Measurements from ENCODE around the gene OLIG1. TPM values are rescaled to one million over a fixed set of nuclear protein-coding genes. Genes with fewer than 3 reads are reported as not detected.
A peak's percentile ranks its signal among the peaks of the same experiment; 100 is the strongest.

The OLIG1 gene
- total and polyA plus RNA-seq, 2 of the 4 experiments (the other 2 are of a cell fraction) = not detected

GRCh38 chr21:33042812-33043211, 27.1 kb upstream of the OLIG1 start:
- DNase-seq (peak; percentile 97), ATAC-seq (ENCODE audit: low read depth) (peak; percentile 86)
- POLR2A ChIA-PET (ENCODE audit: unreplicated experiment) = no interaction called here
- Histone ChIP-seq H2AFZ (replicated peaks; ENCODE audit: low read length, poor library complexity) (peak overlapping the region; percentile 85), H2BK5ac (ENCODE audit: low read depth, low read length, poor library complexity, severe bottlenecking) (peak overlapping the region; percentile 9), H3K4me1 (ENCODE audit: control insufficient read depth, insufficient read depth, low read length) (peaks cover 5% of the 10 kb centered on the region; the same call in 1 of the 2 replicates), H3K27me3 (ENCODE audit: control insufficient read depth, insufficient read depth, low read length) (peaks cover 10% of the 10 kb centered on the region), H3K56ac (ENCODE audit: extremely low read depth, insufficient read depth, low read length) (no peak overlapping the region), H3K9me3 (ENCODE audit: control insufficient read depth, insufficient read depth, low read length) (no peaks in the 10 kb centered on the region), H2BK15ac (ENCODE audit: low read depth, low read length) (no peak overlapping the region), H3K23ac (ENCODE audit: low read depth, low read length) (no peak overlapping the region), H4K5ac (ENCODE audit: low read depth, low read length) (no peak overlapping the region), H3K4me2 (ENCODE audit: low read depth, low read length) (peak overlapping the region; percentile 38; the same call in 1 of the 2 replicates), H3K79me1 (ENCODE audit: low read depth in 1 of 2, low read length in 2 of 2) (no peaks in the 10 kb centered on the region), H4K8ac (ENCODE audit: low read depth in 2 of 2, low read length in 2 of 2) (no peak overlapping the region), H3K4ac (ENCODE audit: low read depth, low read length) (peak overlapping the region; percentile 18; the same call in 1 of the 2 replicates), H3K9me1 (ENCODE audit: insufficient read depth, low read length) (0 out of 2 replicates have a peak, but pooled peaks cover 6% of the 10 kb centered on the region), H2AK9ac (replicated peaks; ENCODE audit: low read depth, low read length, poor library complexity) (no peak overlapping the region), H3K4me3 (ENCODE audit: insufficient read depth, low read depth, low read length) (no peak overlapping the region), H3K14ac (replicated peaks; ENCODE audit: low read depth, low read length) (no peak overlapping the region), H3K18ac (ENCODE audit: low read depth, low read length) (no peak overlapping the region), H4K91ac (ENCODE audit: insufficient read depth, low read depth, low read length) (no peak overlapping the region), H3K27ac (ENCODE audit: insufficient read depth, low read length) (no peak overlapping the region), H2BK120ac (ENCODE audit: low read depth, low read length) (peak overlapping the region; percentile 53), H4K20me1 (ENCODE audit: insufficient read depth, low read length) (no peaks in the 10 kb centered on the region), H3K9ac (ENCODE audit: low read depth, low read length) (no peak overlapping the region), H2AK5ac (ENCODE audit: low read depth, low read length) (no peak overlapping the region), H3K36me3 (ENCODE audit: control insufficient read depth, insufficient read depth, low read length) (no peaks in the 10 kb centered on the region), H2BK20ac (ENCODE audit: low read depth, low read length) (no peak overlapping the region)
- CTCF ChIA-PET = no interaction called here
- dilution Hi-C loops (cut with HindIII; ENCODE audit: low sequenced_read_pairs, unreplicated experiment) (no loop called here), in situ Hi-C loops (cut with MboI; ENCODE audit: low sequenced_read_pairs) (no loop called here), intact Hi-C loops (cut with micrococcal nuclease) (no loop called here)
- WGBS, 2 experiments (ENCODE audit: extremely low coverage in 2 of 2, insufficient read length in 1 of 2) = 0% methylated on average over 3 of the region's 4 CpGs; no CpG with 5 or more reads in 1 of the 2 experiments
- TF ChIP-seq FOS (IDR thresholded peaks at IDR 0.05; ENCODE audit: low read depth, low read length) (peak; percentile 54; the same call in 1 of the 2 replicates), RFX5 (IDR thresholded peaks at IDR 0.05; ENCODE audit: low read depth, low read length) (no peak), RCOR1 (IDR thresholded peaks at IDR 0.05; ENCODE audit: insufficient replicate concordance, low read length) (no peak), CHD1 (IDR thresholded peaks at IDR 0.05; ENCODE audit: low read depth, low read length) (no peak), CEBPB (IDR thresholded peaks at IDR 0.05; ENCODE audit: low read depth, low read length) (0 out of 2 replicates have a peak, but pooled peaks have one; percentile 5), RAD21 (IDR thresholded peaks at IDR 0.05; ENCODE audit: low read length) (no peak)
- no TSS peak for BruUV-seq (replicated peaks)
